Mesothelial cell of epicardium (in vitro differentiated cells): ENCODE data around the gene NUP214. TPM values are rescaled to one million over a fixed set of nuclear protein-coding genes. Genes with fewer than 3 reads are reported as not detected.

Experiments
- DNase-seq, 2 experiments: peaks; one replicate each; pipeline ENCODE4 v3.0.0; 2021; ENCODE audit warnings: low spot score in 2 of 2; ENCODE audit not compliant: unreplicated experiment in 2 of 2
- H3K27ac Mint-ChIP-seq: 2 replicates; pipeline ENCODE4 v1.8.0; 2021; ENCODE audit warnings: mixed read lengths
- H3K27me3 Mint-ChIP-seq: 2 replicates; pipeline ENCODE4 v1.8.0; 2021; ENCODE audit warnings: low read depth, mixed read lengths
- H3K36me3 Mint-ChIP-seq: 2 replicates; pipeline ENCODE4 v1.8.0; 2021; ENCODE audit warnings: mixed read lengths
- H3K4me1 Mint-ChIP-seq: 2 replicates; pipeline ENCODE4 v1.8.0; 2021; ENCODE audit warnings: mixed read lengths
- H3K4me3 Mint-ChIP-seq: 2 replicates; pipeline ENCODE4 v1.8.0; 2021; ENCODE audit warnings: mild to moderate bottlenecking, moderate library complexity, mixed read lengths
- H3K9me3 Mint-ChIP-seq: 2 replicates; pipeline ENCODE4 v1.8.0; 2021; ENCODE audit warnings: mixed read lengths
- total RNA-seq: library from RNA; stranded (reverse); gene quantifications from 3 replicates; pipeline ENCODE4 v1.2.1, GENCODE V29; 2021
- TF ChIP-seq, protein P1 (sequence below): fragments of 200-600 bp; sonication (generic); IDR thresholded peaks from one replicate; pipeline ENCODE4 v1.5.0; 2021; ENCODE audit warnings: antibody characterized with exemption; ENCODE audit not compliant: unreplicated experiment

The NUP214 gene
- 65.6 to 69.6 TPM (median 69.4 TPM) in 3 replicates for total RNA-seq

- no peaks in the 10 kb centered on the region for H3K9me3 Mint-ChIP-seq
- peak within 1 kb of the TSS; percentile 100 for H3K27ac Mint-ChIP-seq
- H3K27me3 Mint-ChIP-seq: no peaks in the 10 kb centered on the region
- H3K4me1 Mint-ChIP-seq: peaks cover 14% of the 10 kb centered on the region
- H3K4me3 Mint-ChIP-seq: peak within 1 kb of the TSS; percentile 100
- DNase-seq: peak; percentile 99 to 100
- H3K36me3 Mint-ChIP-seq: peaks cover 10% of the 10 kb centered on the region
- TF ChIP-seq, protein P1, sequence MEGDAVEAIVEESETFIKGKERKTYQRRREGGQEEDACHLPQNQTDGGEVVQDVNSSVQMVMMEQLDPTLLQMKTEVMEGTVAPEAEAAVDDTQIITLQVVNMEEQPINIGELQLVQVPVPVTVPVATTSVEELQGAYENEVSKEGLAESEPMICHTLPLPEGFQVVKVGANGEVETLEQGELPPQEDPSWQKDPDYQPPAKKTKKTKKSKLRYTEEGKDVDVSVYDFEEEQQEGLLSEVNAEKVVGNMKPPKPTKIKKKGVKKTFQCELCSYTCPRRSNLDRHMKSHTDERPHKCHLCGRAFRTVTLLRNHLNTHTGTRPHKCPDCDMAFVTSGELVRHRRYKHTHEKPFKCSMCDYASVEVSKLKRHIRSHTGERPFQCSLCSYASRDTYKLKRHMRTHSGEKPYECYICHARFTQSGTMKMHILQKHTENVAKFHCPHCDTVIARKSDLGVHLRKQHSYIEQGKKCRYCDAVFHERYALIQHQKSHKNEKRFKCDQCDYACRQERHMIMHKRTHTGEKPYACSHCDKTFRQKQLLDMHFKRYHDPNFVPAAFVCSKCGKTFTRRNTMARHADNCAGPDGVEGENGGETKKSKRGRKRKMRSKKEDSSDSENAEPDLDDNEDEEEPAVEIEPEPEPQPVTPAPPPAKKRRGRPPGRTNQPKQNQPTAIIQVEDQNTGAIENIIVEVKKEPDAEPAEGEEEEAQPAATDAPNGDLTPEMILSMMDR: no peak
Observed at GRCh38 chr9:131125288-131126058, at the start of gene NUP214. NUP214 (plus strand) TSS chr9:131125586; CDS start chr9:131125705, 119 bp downstream.

- no peak overlapping the region for H3K27ac Mint-ChIP-seq
- H3K4me3 Mint-ChIP-seq: no peak overlapping the region
- H3K9me3 Mint-ChIP-seq: no peaks in the 10 kb centered on the region
- H3K36me3 Mint-ChIP-seq: no peaks in the 10 kb centered on the region
- TF ChIP-seq, protein P1: no peak
- no peaks in the 10 kb centered on the region for H3K4me1 Mint-ChIP-seq
- H3K27me3 Mint-ChIP-seq: no peaks in the 10 kb centered on the region
- DNase-seq: no peak
Observed at GRCh38 chr9:131076347-131077195, 48.8 kb upstream of the NUP214 start.

GRCh38 chr9:131078427-131079366 lies 46.7 kb upstream of the NUP214 start:
- Mint-ChIP-seq H3K9me3 (no peaks in the 10 kb centered on the region), H3K27ac (no peak overlapping the region), H3K36me3 (no peaks in the 10 kb centered on the region), H3K4me1 (no peaks in the 10 kb centered on the region), H3K27me3 (no peaks in the 10 kb centered on the region), H3K4me3 (no peak overlapping the region)
- DNase-seq: no peak
- TF ChIP-seq, protein P1: no peak

- H3K27ac Mint-ChIP-seq: no peak overlapping the region
Observed at GRCh38 chr9:131080589-131080988, 44.8 kb upstream of the NUP214 start.

More at GRCh38 chr9:131080589-131080988, 44.8 kb upstream of the NUP214 start:
- no peaks in the 10 kb centered on the region for H3K4me1 Mint-ChIP-seq
- TF ChIP-seq, protein P1: no peak
- no peaks in the 10 kb centered on the region for H3K9me3 Mint-ChIP-seq
- H3K36me3 Mint-ChIP-seq: no peaks in the 10 kb centered on the region
- no peaks in the 10 kb centered on the region for H3K27me3 Mint-ChIP-seq
- no peak for DNase-seq
- no peak overlapping the region for H3K4me3 Mint-ChIP-seq
